ENCODE data around the gene TWIST2.

- TF ChIP-seq ZZZ3 (IDR thresholded peaks at IDR 0.05; ENCODE audit: control insufficient read depth, insufficient read length, low read depth) (no peak), POLR2A (IDR thresholded peaks at IDR 0.05; ENCODE audit: low read depth, low read length) (no peak)
- TF ChIP-seq, protein P1, sequence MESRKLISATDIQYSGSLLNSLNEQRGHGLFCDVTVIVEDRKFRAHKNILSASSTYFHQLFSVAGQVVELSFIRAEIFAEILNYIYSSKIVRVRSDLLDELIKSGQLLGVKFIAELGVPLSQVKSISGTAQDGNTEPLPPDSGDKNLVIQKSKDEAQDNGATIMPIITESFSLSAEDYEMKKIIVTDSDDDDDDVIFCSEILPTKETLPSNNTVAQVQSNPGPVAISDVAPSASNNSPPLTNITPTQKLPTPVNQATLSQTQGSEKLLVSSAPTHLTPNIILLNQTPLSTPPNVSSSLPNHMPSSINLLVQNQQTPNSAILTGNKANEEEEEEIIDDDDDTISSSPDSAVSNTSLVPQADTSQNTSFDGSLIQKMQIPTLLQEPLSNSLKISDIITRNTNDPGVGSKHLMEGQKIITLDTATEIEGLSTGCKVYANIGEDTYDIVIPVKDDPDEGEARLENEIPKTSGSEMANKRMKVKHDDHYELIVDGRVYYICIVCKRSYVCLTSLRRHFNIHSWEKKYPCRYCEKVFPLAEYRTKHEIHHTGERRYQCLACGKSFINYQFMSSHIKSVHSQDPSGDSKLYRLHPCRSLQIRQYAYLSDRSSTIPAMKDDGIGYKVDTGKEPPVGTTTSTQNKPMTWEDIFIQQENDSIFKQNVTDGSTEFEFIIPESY (IDR thresholded peaks at IDR 0.05) = no peak
Measured at GRCh38 chr2:238936162-238937052, 88.5 kb downstream of the TWIST2 start.
